ENCODE measurements around the gene GPR132.
"Not testable (repeated sequence)": the region's sequence is repeated elsewhere in the genome, so short reads cannot be mapped to it uniquely, and the experiment has no call there.

Gene GPR132, protein sequence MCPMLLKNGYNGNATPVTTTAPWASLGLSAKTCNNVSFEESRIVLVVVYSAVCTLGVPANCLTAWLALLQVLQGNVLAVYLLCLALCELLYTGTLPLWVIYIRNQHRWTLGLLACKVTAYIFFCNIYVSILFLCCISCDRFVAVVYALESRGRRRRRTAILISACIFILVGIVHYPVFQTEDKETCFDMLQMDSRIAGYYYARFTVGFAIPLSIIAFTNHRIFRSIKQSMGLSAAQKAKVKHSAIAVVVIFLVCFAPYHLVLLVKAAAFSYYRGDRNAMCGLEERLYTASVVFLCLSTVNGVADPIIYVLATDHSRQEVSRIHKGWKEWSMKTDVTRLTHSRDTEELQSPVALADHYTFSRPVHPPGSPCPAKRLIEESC

GRCh38 chr14:105065280-105066228, at the start of gene GPR132:
Gene GPR132, minus strand, starts transcription at chr14:105065430. Its CDS starts 10,010 bp downstream, at chr14:105055420.
- no peak for DNase-seq

DNA sequence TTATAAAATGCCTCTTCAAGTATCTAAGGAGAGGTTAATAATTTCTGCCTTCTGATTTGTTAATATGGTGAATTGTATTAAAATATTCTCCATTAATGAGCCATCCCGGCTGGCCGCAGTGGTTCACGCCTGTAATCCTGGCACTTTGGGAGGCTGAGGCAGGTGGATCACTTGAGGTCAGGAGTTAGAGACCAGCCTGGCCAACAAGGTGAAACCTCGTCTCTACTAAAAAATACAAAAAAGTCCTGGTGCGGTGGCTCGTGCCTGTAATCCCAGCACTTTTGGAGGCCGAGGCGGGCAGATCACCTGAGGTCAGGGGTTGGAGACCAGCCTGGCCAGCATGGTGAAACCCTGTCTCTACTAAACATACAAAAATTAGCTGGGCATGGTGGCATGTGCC, 44.0 kb upstream of the GPR132 start:
- not testable (repeated sequence) for DNase-seq

GRCh38 chr14:105108516-105108864, 43.3 kb upstream of the GPR132 start:
- no peak for DNase-seq

DNA sequence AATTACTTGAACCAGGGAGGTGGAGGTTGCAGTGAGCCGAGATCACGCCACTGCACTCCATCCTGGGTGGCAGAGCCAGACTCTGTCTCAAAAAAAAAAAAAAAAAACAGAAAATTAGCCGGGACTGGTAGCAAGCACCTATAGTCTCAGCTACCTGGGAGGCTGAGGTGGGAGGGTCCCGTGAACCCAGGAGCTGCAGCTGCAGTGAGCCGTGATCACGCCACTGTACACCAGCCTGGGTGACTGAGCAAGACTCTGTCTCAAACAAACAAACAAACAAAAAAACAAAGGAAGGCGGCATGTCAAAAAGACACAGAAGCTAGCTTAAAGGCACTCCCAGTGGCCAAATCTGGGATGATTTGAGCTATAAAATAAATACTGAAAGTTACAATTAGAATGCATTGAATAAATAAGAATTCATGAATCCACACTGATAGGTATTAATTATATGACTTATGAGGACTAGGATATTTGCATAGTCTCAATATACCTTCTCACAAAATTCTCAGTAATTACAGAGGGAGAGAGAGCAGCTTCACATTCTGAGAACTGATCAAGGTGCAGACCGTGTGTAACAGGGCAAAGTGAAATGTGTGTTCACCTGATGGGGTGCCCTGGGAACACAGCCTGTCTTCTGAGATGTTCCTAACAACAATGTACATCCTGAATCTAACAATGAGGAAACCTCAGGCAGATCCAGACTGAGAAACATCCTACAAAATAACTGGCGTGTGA, 42.7 kb upstream of the GPR132 start:
- DNase-seq = no peak

- DNase-seq = no peak
Observed at GRCh38 chr14:105107351-105107750, 42.1 kb upstream of the GPR132 start.

GRCh38 chr14:105105158-105105557, 39.9 kb upstream of the GPR132 start:
- no peak for DNase-seq

- DNase-seq = no peak
Observed at GRCh38 chr14:105102893-105103292, 37.7 kb upstream of the GPR132 start.

DNA sequence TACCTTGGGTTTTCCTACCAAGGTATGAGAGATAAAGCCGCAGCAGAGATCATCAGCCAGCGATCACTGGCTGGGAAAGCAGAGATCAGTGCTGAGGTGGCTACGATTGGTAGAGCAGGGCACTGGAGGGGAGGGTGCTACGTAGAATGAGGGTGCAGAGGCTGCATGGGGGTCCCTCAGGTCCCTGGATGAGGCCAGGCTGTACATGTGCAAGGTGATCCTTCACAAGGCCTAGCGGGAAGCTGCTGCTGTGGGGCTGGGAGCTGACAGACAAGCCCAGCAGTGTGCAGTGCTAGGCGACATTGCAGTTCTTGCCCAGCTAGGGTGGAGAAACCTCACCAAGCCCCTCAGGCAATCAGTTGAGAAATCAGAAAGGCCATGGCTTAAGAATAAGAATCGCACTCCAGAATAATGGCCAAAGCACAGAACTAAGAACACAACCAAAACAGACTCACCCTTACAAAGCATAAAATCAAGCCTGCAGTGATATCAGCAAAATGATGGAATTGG, 37.2 kb upstream of the GPR132 start:
- no peak for DNase-seq

DNA sequence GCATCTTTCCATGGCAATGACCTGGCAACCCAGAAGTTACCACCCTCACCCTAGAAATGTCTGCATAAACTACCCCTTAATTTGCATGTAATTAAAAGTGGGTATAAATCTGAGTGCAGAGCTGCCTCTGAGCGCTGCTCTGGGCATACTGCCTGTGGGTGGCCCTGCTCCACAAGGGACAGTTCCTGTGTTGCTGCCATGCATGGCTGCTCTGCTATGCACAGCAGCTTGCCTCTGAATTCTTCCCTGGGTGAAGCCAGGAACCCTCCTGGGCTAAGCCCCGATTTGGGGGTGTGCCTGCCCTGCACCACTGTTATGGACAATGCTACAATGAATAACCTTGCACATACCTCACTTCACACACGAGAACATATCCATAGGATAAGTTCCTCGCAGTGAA, 35.7 kb upstream of the GPR132 start:
- no peak for DNase-seq

DNA sequence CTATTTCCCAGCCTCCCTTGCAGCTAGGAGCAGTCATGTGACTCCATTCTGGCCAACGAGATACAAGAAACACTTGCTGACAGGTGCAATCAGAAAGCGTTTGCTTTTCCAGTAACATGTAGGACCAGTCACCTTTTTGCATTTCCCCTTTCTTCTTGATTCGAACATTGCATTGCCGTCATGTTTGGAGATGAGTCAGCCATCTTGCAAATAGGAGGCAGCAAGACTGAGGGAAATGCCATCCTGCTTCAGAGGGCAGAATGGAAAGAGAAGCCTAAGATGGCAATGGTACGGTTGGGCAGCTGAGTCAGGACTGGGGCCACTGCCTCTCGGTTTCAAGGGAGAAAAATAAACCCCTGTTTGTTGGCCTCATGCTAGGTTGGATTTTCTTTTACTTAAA, 34.5 kb upstream of the GPR132 start:
- no peak for DNase-seq

DNA sequence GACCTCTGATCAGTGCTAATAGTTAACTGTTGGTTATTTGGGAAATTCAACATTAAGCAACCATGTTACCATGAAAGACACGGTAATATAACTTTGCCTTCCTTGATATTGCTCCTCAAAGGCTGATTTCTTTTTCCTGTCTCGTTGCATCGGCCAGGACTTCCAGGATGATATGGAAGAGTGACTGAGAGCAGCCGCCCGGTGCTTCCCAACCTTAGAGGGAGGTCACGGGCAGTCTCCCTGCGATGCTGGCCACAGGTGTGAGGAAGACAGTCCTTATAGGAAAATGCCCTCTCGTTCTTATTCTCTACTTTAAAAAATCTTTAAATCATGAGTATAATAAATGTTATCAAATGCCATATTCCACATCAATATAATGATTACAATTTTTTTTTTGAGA, 33.1 kb upstream of the GPR132 start:
- no peak for DNase-seq

DNA sequence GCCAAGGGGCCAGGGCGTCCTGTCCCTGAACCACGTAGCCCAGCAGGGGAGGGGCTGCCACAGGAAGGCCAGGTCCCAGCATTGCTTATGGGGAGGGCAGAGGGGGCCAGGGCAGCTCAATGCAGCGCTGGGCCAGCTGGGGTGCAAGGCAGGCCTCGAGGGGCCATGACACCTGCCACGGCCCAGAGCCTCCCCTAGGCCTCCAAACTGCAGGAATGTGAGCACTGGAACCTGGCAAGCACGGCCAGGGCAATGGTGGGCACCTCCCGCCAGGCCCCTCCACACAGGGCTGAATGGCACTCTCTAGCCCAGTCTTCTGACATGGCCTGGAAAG, 32.5 kb upstream of the GPR132 start:
- no peak for DNase-seq

DNA sequence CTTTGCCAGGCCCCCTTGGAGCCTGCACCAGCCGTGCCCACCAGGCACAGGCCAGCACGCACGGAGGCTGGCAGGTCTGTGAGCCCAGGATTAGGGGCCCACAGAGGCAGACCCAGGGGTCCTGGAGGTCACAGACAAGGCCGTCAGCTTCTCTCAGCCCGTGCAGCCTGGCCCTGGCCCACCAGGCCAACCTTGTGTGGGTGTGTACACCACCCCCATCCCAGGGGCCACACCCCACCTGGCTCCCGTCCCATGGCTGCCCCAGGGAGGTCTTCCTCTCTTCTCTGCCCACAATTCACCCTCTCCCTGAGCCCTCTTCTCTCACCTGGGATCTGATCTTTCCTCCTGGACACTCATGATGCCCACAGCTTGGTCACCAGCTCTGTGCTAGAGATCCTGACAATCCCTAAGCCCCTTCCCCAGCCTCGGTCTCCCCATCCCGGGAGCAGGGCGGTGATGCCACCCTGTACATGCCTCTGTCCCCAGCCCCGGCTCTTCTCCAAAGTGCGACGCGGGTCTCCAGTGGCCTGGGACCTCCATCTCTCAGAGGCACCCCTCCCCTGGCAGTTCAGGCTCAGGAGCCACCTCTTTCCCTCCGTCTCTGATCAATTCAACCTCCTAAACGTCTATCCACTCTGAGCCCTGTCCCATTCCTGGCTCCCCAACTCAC, 31.1 kb upstream of the GPR132 start:
- no peak for DNase-seq

DNA sequence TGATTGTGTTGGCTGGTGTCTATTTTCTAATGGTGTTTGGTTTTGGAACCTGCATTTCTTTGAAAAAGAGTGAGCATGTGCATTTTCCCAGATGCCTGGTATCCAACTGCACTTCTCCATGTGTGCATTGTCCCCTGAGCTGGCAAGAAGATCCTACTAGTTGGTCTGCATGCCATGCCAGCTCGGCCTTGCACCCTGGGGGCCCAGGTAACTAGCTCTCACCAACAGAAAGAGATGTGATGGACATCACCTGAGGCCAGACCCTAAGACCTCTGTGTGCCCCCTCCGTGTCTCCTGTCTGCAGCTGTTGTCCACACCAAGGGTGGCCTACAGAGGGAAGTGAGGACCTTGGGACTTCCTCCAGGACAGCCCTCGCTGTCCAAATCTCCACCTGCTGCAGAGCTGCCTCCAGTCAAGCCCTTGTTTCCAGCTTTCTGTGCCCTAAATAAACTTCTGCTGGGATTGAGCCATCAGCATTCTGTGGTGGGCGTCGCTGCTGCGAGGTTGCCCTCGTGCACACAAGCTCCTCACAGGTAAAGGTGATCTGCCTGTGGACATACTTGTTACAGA, 30.1 kb upstream of the GPR132 start:
- DNase-seq = no peak

DNA sequence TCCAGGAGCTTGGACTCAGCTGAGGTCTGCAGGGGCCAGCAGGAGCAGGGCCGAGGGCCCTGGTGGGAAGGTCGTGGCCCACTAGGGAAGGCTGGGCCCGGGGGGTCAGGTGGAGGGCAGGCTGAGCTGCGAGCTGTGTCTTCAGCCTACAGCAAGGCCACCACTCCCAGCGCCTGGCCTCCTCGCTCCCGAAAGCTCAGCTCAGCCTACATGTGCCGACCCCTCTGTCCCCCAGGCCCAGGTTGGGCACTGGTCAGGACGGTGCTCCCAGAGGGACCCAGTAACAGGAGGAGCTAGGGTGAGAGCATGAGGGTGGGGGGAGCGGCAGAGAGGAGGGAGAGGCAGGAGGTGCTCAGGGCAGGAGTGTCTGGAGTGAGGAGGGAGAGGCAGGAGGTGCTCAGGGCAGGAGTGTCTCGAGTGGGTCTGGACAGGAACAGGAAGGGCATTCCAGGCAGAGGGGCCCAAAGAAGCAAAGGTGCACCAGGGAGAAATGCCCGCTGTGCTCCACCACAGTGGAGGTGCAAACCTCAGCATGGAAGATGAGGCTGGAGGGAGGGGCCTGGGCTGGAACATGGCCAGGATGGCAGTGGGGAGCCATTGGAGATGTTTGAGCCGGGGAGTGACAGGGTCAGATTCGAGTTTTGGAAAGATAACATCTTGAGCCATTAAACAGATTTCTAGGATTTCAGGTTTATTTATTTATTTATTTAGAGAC, 29.1 kb upstream of the GPR132 start:
- DNase-seq = no peak

- no peak for DNase-seq
Observed at GRCh38 chr14:105093431-105094192, 28.4 kb upstream of the GPR132 start.

GRCh38 chr14:105093038-105093430, 27.8 kb upstream of the GPR132 start:
- no peak for DNase-seq

DNA sequence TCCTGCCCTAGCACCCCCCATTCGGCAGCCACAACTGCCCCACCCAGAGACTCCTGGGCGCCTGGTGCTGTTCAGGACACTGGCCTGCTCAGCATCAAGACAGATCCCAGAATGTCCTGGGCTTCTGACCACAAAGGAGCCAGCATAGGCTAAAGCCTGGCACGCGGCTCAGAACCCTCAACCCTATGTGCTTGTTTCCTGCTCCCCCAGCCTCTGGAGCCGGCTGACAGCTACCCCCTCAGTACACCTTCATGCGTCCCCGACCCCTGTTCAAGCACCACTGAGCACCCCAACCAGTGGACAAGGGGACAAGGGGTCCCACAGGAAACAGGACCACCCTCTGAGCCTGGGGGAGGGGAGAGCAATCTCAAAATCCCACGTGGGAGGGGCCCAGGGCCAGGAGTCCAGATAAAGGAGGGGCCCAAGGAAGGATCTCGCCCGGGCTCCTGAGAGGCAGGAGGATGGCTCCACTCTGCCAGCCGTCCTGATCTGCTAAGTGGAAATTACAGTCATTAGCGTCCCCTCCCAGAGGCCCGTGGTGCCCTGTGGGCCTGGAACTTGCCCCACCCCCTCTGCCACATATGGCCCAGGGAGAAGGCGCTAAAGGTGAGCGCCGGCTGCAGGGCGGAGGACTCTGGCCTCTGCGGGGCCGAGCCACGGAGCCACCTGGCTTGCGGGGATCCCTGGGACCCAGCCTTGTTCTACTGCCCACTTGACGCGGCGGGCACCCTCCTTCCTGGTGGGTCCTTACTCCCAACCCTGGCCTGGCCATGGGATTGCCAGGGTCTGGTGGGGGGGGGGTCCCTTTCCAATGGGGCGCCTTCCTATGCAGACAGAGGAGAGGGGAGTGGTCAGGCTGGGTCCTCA, 27.2 kb upstream of the GPR132 start:
- no peak for DNase-seq

DNA sequence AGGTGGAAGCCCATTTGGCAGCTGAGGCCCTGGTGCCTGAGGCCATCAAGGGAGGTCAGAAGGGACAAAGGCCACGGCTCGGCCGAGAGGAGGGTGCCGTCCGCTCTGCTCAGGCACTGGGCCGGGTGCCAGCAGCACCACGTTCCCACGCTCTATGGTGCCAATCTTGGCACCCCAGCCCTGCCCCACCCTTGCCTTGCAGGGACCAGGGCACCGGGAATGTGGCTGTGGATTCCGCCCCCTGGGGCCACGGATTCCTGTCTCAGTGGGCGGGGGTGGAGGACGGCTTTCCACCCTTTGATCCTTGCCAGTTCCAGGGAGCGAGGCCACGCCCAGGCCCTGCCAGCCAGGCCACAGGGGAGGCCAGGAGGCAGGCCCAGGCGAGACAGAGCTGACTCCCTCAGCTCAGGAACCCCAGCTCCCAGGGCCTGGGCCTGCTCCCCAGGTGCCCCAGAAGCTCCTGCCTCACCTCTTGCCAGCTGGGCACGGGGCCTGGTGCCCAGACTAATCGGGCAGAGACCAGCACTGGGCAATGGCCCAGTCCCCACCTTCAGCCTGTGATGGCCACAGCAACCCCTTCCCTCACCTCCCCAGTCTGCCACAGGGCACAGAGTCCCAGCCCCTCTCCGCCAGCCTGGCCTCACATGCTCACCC, 26.4 kb upstream of the GPR132 start:
- no peak for DNase-seq

Data from NCI-H187 (cell line).